GM20431 (cell line): ENCODE results near the gene DENND2A.
"Not testable (repeated sequence)": the region's sequence is repeated elsewhere in the genome, so short reads cannot be mapped to it uniquely, and the experiment has no call there.

Source experiments
- in situ Hi-C: fragments of 300-500 bp; cut with MseI, MboI; formaldehyde crosslinking; loops from one replicate; pipeline ENCODE4 v1.15.0; 2020; ENCODE audit warnings: low sequenced_read_pairs; ENCODE audit not compliant: unreplicated experiment

DENND2A gene

DNA sequence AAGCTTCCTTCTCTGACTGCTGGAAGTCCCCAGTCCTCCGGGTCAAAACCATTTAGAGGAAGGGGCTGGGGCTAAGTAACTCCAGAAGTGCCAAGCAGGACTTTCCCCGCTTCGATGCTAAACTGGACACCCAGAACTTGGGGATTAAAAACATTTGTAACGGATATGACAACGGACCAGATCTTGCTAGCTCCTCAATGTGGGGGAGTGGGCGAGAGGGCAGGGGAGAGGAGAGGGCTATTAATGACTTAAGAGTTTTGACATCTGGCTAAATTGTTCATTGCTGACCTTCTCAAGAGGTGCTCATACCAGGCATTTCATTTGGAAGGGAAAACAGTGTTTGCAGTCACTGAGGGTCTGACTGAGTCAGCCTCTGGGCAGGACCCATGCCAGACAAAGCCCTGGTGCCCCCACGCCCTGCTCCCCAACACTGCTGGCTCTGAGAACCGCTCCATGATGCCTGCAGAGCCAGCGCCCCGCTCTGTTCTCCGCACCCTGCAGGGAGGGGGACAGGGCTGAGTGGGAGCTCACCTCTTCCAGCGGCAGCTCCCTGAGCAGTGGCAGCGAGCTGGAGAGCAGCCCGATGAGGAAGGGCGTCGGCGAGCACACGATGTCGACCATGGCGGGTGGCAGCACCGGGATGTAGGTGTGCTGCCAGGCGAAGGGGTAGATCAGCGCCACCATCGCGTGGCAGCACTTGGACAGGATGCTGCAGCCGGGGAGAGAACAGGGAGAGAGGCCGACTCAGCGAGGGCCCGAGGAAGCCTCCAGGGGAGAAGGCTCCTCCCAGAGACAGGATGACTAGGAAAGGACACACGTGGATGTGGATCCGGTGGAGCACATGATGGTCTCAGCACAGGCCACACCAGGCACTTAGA is 113.6 kb downstream of the DENND2A start:
- in situ Hi-C loops = no loop called here

DNA sequence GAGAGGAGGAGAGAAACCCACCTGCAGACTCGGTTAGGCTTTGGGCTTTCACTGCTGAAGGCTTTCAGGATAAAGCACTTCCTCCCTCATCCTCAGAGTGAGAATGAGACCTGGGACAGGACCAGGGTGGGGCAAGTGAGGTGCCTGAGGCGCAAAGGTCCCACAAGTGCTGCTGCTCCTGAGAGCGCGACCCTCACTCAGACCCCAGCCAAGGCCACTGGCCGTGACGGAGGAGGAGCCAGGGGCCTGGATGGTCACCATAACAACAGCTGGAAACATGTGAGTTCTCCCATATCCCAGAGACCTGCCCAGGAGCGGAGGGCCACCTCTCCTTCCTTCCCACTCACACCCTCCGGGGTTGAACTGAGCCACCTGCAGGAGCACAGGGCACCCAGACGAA is 114.4 kb downstream of the DENND2A start:
- in situ Hi-C loops = no loop called here

GRCh38 chr7:140525743-140526142 is 114.9 kb downstream of the DENND2A start:
- in situ Hi-C loops = no loop called here

DNA sequence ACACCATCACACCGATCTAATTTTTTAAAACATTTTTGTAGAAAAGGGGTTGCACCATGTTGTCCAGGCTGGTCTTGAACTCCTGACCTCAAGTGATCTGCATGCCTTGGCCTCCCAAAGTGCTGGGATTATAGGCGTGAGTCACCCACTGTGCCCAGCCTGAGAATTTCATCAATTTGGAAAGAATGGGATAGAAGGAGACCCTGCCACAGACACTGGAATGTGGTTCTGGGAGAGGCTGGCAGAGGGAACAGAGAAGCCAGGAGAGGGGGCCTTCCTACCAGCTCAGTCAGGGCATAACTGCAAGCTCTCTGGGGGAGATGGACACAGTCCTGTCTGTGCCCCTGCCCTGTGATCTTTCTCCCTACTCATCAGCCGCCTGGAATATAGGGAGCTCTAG is 119.2 kb downstream of the DENND2A start:
- in situ Hi-C loops = loop anchor here (25.0 kb wide), 1 partner anchor 491 kb away; the partner anchor contains the start of gene MRPS33

GRCh38 chr7:140519007-140519399 is 121.6 kb downstream of the DENND2A start:
- in situ Hi-C loops = loop anchor here (10.0 to 25.0 kb wide), 2 partner anchors 136 to 493 kb away; partner anchors contain the start of gene MRPS33

DNA sequence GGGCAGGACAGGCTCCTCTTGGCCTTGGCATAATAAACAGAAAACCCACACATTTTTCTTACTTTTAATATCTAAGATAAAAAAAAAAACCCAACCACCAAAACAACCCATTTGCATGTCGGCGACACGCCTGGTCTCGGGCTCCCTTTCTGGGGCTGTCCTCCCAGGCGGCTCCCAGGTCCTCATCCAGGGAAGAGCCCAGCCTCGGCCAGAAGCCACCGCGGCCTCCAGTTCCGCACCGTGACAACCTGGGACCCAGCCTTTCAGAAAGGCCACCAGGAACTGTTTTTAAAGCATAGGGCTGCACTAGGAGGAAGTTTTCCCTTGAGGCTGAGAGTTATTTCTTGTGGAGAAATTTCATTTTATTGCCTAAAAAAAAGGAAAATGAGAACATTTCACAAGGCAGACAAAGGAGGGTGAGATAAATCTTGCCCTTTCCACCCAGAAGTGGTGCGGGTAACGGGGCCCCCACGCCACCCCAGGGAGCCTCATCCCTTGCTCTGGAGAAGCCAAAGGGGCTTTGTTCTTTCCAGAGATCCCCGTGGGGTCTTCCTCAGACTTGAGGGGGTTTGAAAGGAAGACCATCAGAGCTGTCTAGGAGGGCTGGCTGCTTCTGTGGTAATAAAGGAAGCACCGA is 122.1 kb downstream of the DENND2A start:
- in situ Hi-C loops = loop anchor here (10.0 to 25.0 kb wide), 2 partner anchors 136 to 494 kb away; partner anchors contain the start of gene MRPS33

GRCh38 chr7:140517546-140518369 is 122.9 kb downstream of the DENND2A start:
- in situ Hi-C loops = loop anchor here (10.0 to 25.0 kb wide), 2 partner anchors 137 to 495 kb away; partner anchors contain the start of gene MRPS33

DNA sequence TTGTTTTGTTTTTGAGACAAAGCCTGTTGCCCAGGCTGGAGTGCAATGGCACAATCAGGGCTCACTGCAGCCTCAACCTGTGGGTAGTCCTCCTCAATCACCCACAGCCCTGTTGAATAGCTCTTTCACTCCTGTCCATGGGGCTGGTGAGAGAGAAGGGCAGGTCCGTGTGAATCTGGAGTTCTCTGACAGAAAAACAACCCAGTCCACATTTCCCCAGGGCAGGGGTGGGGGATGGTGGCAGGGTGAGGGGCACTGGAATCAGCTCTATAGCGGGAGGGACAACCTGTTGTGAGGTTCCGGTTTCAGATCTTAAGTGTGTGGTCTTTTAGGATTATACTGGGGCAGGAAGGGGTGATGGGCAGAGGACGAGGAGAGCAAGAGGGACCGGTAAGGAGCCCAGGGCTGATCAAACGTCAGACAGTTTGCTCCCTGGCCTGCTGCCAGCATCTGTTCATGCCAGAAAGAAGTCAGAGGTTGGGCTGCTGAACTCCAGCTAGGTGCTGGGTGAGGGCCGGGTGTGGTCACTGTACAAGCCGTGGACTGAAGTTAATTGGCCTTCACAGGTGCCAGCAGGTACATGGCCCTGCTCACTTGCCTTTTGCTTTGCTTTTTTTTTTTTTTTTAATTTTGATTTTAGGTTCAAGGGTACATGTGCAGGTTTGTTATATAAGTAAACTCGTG is 128.2 kb downstream of the DENND2A start:
- in situ Hi-C loops = loop anchor here (10.0 to 25.0 kb wide), 2 partner anchors 142 to 500 kb away; partner anchors contain the start of gene MRPS33

DNA sequence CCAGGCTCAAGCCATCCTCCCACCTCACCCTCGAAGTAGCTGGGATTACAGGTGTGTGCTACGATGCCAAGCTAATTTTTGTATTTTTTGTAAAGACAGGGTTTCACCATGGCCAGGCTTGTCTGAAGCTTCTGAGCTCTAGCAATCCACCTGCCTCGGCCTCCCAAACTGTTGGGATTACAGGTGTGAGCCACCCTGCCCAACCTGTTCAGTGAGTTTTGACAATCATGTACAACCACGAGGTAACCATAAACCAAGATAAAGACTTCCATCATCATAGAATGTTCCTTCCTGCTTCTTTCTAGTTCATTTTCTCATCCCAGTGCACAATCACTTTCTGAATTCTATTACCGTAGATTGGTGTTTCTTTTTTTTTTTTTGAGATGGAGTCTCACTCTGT is 130.8 kb downstream of the DENND2A start:
- in situ Hi-C loops = loop anchor here (10.0 to 25.0 kb wide), 2 partner anchors 145 to 503 kb away; partner anchors contain the start of gene MRPS33

DNA sequence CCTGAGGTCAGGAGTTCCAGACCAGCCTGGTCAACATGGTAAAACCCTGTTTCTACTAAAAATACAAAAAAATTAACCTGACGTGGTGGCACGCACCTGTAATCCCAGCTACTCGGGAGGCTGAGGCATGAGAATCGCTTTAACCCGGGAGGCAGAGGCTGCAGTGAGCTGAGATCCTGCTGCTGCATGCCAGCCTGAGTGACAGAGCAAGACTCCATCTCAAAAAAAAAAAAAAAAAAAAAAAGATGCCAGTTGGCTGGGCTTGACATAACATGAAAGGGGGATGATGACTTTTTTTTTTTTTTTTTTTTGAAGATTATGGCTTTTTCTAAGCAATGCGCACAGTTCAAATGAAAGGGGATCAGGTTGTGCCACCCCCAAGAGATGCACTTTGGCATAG is 133.1 kb downstream of the DENND2A start:
- in situ Hi-C loops = loop anchor here (25.0 kb wide), 1 partner anchor 505 kb away; the partner anchor contains the start of gene MRPS33

DNA sequence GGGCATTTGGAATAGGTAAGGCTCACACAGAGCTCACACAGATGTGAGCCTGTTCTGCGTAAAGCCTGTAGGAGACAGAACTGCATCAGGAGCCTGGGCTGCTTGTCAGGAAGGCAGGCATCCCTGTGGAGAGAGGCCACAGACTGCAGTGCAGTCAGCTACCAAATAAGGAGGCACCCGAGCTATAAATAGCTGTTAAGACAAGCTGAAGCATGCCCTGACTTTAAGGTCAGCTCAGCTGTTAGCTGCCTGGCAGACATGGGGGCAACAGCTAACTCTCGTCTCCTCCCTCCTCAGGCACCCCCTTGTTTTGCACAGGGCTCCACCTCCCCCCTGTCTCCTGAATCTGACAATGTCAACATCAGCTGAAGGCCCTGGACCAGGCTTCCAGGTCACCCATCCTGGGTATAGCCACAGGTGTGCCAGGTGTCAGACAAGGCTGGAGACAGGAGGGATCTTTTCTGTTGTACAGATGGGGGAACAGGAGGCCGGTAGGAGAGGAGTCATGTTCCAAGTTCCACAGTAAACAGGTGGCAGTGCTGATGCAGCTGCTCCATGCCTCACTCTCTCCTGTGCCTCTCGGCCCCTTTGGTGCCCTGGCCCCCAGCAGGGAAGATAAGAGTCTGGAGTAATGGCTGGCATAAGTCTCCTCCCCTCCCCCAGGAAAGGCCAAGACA is 133.7 kb downstream of the DENND2A start:
- in situ Hi-C loops = loop anchor here (25.0 kb wide), 1 partner anchor 505 kb away; the partner anchor contains the start of gene MRPS33

- in situ Hi-C loops = loop anchor here (25.0 kb wide), 1 partner anchor 510 kb away; the partner anchor contains the start of gene MRPS33
Observed at GRCh38 chr7:140501966-140502365, 138.6 kb downstream of the DENND2A start.

- in situ Hi-C loops = not testable (repeated sequence)
Observed at GRCh38 chr7:140497807-140498206, 142.8 kb downstream of the DENND2A start.

DNA sequence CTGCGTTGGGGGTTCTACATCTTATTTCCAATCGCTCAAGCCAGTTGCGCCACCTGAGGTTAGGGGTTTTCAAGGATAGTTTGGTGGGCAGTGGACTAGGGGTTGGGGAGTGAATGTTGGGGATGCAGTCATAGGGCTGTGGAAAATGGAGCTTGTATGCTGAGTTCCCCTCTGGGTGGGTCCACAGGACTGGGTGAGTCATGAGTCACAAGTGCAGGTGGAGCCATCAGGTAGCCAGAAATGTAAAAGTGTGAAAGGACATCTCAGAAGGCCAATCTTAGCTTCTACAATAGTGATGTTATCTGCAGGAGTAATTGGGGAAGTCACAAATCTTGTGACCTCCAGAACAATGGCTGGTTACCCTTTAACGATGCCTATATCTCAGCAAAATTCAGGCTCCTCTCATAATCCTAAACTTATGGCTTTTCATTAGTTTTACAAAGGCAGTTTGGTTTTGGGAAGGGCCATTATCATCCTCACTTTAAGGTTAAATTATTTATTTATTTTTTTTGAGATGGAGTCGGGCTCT is 143.3 kb downstream of the DENND2A start:
- in situ Hi-C loops = no loop called here

- in situ Hi-C loops = no loop called here
Observed at GRCh38 chr7:140495514-140496097, 145.0 kb downstream of the DENND2A start.

DNA sequence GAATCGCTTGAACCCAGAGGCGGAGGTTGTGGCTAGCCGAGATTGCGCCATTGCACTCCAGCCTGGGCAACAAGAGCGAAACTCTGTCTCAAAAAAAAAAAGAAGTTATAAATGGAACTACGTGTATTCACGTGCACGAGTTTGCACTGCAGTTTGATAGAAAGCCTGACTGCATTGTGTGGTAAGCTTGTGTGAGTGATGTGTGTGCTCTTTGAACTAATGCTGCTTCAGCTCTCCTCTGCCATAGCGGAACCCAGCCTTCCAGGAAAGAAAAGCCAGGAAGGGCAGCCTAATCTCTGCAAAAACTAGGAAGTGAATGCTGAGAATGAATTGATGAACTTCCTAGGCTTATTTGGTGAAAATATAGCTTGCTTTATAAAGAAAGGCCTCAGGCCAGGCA is 145.7 kb downstream of the DENND2A start:
- in situ Hi-C loops = no loop called here

- in situ Hi-C loops = no loop called here
Observed at GRCh38 chr7:140489026-140489359, 151.6 kb downstream of the DENND2A start.
